Subcutaneous adipose tissue (tissue), 4 donors: ENCODE results near the gene ANKS1B. TPM values are rescaled to one million over a fixed set of nuclear protein-coding genes. Genes with fewer than 3 reads are reported as not detected.

ENCODE experiments used
- total RNA-seq, 4 donors: library from RNA; depleted of rRNA; stranded (reverse); fragments of >200 nt; gene quantifications; one replicate each; pipeline ENCODE4 v1.1.0, GENCODE V29; 2016
- TF ChIP-seq, protein P1 (sequence below): fragments of 450-650 bp; IDR thresholded peaks from one replicate; pipeline ENCODE4 v1.5.1; 2016; ENCODE audit warnings: low read depth, mild to moderate bottlenecking, control low read depth, antibody characterized with exemption, moderate library complexity

The ANKS1B gene
- total RNA-seq, 4 donors from 2014 or later = 4.5 to 15.4 (median 10.1) TPM

GRCh38 chr12:99759444-99759843 is 225.3 kb downstream of the ANKS1B start:
- TF ChIP-seq, protein P1, sequence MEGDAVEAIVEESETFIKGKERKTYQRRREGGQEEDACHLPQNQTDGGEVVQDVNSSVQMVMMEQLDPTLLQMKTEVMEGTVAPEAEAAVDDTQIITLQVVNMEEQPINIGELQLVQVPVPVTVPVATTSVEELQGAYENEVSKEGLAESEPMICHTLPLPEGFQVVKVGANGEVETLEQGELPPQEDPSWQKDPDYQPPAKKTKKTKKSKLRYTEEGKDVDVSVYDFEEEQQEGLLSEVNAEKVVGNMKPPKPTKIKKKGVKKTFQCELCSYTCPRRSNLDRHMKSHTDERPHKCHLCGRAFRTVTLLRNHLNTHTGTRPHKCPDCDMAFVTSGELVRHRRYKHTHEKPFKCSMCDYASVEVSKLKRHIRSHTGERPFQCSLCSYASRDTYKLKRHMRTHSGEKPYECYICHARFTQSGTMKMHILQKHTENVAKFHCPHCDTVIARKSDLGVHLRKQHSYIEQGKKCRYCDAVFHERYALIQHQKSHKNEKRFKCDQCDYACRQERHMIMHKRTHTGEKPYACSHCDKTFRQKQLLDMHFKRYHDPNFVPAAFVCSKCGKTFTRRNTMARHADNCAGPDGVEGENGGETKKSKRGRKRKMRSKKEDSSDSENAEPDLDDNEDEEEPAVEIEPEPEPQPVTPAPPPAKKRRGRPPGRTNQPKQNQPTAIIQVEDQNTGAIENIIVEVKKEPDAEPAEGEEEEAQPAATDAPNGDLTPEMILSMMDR = no peak

GRCh38 chr12:99758997-99759396 is 225.7 kb downstream of the ANKS1B start:
- TF ChIP-seq, protein P1 = no peak

- TF ChIP-seq, protein P1 = no peak
These were observed 232.0 kb downstream of the ANKS1B start for GRCh38 chr12:99752740-99753139.

DNA sequence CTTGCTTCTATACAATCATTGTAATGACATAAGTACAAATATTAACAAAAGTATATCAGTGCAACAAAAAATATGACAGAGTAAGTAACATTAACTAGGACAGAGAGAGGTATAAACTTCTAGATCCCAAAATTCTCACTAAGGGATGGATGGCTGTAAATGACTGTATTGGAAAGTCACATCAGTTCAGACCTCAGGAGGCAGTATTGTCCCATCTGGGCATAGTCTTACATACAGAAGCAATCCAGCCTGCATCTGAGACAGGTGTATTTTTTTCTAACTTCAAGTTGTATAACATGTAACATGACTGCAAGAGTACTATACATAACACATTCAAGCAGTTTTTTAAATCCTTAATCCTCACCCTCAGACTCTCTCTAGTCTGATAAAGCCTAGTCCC is 238.2 kb downstream of the ANKS1B start:
- TF ChIP-seq, protein P1 = no peak

- TF ChIP-seq, protein P1 = no peak
These were observed 238.8 kb downstream of the ANKS1B start for GRCh38 chr12:99745895-99746294.

- TF ChIP-seq, protein P1 = no peak
These were observed 239.6 kb downstream of the ANKS1B start for GRCh38 chr12:99745121-99745520.

DNA sequence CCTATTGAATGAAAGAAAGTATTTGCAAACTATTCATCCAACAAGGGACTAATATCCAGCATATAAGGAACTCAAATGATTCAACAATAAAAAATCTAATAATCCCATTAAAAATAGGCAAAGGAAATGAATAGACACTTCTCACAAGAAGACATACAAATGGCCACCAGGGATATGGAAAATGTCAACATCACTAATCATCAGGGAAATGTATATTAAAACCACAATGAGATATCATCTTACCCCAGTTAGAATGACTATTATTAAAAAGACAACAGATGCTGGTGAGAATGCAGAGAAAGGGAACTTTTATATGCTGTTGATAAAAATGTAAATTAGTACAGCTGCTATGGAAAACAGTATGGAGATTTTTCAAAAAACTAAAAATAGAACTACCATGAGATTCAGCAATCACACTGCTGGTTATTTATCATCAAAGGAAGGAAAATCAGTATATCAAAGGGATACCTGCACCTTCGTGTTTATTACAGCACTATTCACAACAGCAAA is 247.9 kb downstream of the ANKS1B start:
- TF ChIP-seq, protein P1 = no peak
